AG09319 (cell line): ENCODE results near the gene SHISAL1.

Source experiments
- DNase-seq: peaks from one replicate; pipeline ENCODE4 v3.0.0-alpha.2; 2010; ENCODE audit warnings: low read depth; ENCODE audit errors: extremely low read depth
- TF ChIP-seq, protein P1 (sequence below): IDR thresholded peaks from 2 replicates; pipeline ENCODE4 v1.5.1; 2011; ENCODE audit warnings: low read depth, mild to moderate bottlenecking, inconsistent platforms, low read length, moderate library complexity

The SHISAL1 gene

DNA sequence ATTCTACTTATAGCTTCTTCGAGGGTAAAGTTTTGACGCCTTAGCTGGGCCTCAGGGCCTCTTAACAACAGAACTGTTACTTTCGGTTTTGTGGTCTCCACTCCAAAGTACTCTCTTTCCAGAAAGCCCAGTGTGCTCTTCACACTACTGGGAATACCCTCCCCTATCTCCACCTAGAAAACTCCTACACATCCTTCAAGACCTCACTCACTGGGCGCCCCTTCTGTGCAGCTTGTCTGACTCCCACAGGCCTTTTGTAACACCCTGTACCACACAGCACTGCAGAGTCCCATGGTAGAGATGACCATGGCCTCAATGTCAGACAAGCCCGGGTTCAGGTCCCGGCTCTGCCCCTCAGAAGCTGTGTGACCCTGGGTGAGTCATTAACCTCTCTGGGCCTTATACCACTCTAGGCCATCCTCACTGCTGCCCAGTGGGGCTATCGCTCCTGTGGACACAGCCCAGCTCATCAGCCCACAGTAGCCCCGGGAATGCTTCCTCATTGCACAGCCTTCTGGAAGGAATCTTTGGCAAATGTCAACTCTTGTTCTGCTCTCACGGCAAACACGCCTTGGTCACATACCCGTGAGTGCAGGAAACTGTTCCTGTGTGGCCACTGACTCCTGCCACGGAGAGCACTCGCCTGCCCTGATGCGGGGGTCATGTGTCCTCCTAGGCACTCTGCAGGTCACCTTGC is 51.4 kb downstream of the SHISAL1 start:
- TF ChIP-seq, protein P1, sequence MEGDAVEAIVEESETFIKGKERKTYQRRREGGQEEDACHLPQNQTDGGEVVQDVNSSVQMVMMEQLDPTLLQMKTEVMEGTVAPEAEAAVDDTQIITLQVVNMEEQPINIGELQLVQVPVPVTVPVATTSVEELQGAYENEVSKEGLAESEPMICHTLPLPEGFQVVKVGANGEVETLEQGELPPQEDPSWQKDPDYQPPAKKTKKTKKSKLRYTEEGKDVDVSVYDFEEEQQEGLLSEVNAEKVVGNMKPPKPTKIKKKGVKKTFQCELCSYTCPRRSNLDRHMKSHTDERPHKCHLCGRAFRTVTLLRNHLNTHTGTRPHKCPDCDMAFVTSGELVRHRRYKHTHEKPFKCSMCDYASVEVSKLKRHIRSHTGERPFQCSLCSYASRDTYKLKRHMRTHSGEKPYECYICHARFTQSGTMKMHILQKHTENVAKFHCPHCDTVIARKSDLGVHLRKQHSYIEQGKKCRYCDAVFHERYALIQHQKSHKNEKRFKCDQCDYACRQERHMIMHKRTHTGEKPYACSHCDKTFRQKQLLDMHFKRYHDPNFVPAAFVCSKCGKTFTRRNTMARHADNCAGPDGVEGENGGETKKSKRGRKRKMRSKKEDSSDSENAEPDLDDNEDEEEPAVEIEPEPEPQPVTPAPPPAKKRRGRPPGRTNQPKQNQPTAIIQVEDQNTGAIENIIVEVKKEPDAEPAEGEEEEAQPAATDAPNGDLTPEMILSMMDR: no peak

DNA sequence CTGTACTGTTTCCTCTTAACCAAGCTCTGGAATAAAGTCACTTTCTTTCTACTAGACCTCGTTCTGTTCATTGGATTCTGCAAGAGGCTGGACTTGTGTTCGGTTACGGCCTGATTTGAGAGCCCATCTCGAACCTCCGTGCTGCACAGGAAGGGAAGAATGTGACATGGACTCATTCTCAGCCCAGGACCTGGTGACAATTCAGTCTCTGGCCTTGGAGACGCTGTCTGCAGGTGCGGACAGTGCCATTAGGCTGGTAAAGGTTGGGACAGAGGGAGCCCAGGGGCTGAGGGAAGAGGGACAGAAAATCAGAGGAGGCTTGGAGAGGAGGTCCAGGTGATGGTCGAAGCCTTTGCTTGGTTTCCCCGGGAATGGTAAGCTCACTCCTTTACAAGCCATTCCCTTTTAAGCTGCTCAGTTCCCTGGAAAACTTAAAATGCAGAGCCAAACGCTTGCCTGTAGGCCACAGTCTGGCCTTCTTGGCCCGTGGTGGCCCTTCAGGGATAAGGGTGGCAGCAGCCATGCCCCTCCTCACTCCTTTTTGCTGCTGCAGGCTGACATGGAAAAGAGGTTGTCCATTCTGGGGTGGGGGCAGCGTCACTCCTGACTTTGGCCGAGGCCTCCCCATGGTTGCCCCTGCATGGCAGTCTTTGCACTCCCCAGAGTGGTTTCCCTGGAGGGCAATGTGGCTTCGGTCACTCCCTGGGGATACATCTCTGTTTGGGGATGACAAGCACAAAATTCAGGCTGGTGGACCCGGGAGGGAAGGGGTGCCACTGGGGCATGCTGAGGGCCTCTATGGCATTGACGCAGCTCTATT is 52.3 kb downstream of the SHISAL1 start:
- TF ChIP-seq, protein P1: no peak
- no peak for DNase-seq

More for the DNA sequence above, 51.4 kb downstream of the SHISAL1 start:
- DNase-seq: no peak

DNA sequence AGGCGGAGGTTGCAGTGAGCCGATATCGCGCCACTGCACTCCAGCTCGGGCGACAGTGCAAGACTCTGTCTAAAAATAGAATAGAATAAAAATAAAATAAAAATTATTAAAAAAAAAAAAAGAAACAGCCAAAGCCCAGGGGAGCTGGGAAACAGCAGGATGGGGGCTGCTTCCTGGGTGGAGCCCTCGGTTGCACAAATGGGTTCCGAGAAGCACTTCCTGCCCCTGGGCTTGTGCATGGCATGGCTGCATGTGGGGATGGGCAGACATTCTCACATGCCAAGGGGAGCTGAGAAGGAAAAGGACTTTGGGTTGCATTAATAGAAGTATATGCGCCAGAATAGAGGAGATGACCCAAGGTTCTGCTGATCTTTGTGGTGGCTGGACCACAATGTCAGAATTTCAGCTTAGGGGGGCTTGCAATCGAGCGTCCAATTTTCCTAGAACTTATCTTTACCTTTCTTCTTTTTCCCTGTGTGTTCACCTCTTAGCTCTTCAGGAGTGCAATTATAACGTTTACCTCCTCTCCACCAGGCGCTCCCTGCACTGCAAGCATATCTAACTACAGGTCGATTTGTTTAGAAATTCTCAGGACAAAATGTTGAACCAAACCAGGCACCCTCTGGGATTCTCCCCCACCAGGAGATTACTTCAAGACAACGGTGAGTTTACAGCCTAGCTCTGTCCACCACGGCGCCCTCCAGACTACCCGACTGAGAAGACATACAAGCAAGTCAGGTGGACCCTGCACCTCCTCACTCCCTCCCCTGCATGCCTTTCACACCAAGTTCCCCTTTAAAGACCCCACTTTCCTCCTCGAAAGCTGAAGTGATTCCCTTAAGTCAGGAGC is 53.2 kb downstream of the SHISAL1 start:
- TF ChIP-seq, protein P1: no peak
- DNase-seq: no peak

DNA sequence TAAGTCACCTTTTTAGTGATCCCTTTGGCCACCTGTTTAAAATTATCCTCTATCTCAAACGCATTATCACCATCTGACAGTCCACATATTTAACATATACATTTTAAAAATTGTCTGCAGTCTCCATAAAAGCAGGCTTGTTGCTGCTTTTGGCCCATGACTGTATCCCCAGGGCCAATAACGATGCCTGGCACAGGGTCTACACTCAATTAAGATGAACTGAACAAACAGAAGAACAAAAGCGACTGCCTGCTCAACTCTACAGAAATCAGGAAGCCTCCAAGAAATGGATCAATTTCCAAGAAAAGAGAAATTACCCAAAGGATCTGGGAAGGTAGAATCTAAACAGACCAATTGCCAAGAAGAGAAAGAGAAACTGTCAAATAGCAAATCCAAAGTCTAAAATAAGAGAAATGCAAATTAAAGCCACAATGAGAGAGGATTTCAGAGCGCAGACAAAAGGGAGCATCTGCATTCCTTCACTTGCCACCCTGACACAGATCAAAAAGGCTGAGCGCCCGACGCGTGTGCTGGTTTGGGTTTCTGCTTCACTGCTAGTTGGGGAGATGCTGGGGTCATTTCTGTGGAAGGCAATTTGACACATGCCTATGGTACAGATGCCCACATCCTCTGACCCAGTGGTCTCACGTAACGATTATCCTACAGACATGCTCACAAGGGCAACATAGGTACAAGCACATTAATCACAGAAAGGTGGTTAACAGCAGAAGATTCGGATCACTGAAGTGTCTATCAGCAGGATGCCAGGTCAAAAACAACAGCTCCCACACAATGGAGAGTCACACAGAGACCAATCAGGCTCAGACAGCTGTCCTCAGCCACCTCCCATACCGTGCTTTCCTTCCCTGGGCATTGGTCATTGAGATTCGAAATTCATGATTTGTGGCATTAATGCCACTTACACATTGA is 55.9 kb downstream of the SHISAL1 start:
- no peak for DNase-seq
- TF ChIP-seq, protein P1: no peak

DNA sequence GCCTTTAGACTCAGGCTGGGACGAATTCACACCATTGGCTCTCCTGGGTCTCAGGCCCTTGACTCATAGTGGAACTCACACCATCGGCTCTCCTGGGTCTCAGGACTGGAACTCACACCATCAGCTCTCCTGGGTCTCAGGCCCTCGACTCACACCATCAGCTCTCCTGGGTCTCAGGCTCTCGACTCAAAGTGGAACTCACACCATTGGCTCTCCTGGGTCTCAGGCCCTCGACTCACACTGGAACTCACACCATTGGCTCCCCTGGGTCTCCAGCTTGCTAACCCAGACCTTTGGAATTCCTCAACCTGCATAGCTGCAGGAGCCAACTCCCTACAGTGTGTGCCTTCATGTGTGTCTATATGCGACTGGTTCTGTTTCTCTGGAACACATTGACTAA is 56.7 kb downstream of the SHISAL1 start:
- DNase-seq: no peak

DNA sequence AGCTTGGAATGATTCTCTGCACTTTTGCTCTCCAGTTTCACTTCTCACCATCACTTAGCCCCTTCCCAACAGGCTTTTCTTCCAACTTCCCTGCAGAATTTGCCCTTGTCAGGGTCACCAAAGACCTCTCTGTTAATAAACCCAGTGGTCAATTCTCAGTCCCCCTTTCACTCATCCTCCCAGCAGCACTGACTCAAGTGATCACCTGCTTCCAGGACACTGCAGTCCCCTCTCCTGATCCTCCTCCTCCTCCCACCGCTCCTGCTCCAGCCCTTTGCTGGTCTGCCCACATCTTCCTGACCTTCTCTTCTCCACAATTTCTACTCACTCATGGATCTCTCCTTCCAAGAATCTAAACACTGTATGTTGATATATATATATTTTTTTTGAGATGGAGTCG is 57.9 kb downstream of the SHISAL1 start:
- TF ChIP-seq, protein P1: no peak
- DNase-seq: no peak

More for the DNA sequence above, 56.7 kb downstream of the SHISAL1 start:
- TF ChIP-seq, protein P1: no peak
